ENCODE data around the gene P2RX7. TPM values are rescaled to one million over a fixed set of nuclear protein-coding genes. Genes with fewer than 3 reads are reported as not detected.

P2RX7 gene
- total RNA-seq, 1 donor from 2014 or later: 1.9 TPM

Other genes starting within 250 kb of the P2RX7 start
- 34.6 TPM for gene SPPL3, start 228.5 kb upstream of the P2RX7 start, total RNA-seq
- not detected for gene HNF1A, start 154.3 kb upstream of the P2RX7 start, total RNA-seq
- 8.7 TPM for gene C12orf43, start 116.4 kb upstream of the P2RX7 start, total RNA-seq
- gene OASL, start 93.6 kb upstream of the P2RX7 start, total RNA-seq: 0.55 TPM
- gene P2RX4, start 77.3 kb downstream of the P2RX7 start, total RNA-seq: 4.9 TPM
- 16.8 TPM for gene CAMKK2, start 163.8 kb downstream of the P2RX7 start, total RNA-seq
- gene ANAPC5, start 219.5 kb downstream of the P2RX7 start, total RNA-seq: 59.2 TPM

Data from left ventricle myocardium superior (tissue), 1 donor.